Liver (tissue), 9 donors: ENCODE measurements around the gene RND1. TPM values are rescaled to one million over a fixed set of nuclear protein-coding genes. Genes with fewer than 3 reads are reported as not detected.
A peak's percentile ranks its signal among the peaks of the same experiment; 100 is the strongest.

ENCODE experiments used
- DNase-seq: peaks from one replicate; pipeline ENCODE4 v3.0.0-alpha.2; 2017; ENCODE audit warnings: low spot score
- H3K27ac ChIP-seq, 2 donors: one replicate each; pipeline ENCODE4 v1.7.0; 2013; ENCODE audit warnings: inconsistent platforms in 2 of 2, low read length in 2 of 2, control low read depth in 1 of 2, low read depth in 1 of 2, mild to moderate bottlenecking in 1 of 2
- H3K27me3 ChIP-seq, 4 donors: one replicate each; pipeline versions ENCODE4 v1.6.1 to v1.7.0; 2013; ENCODE audit warnings: low read length in 3 of 4, inconsistent platforms in 1 of 4, mild to moderate bottlenecking in 1 of 4, moderate library complexity in 1 of 4; ENCODE audit not compliant: control insufficient read depth in 4 of 4, insufficient read depth in 4 of 4
- H3K36me3 ChIP-seq, 4 donors: one replicate each; pipeline versions ENCODE4 v1.6.1 to v1.7.0; 2013; ENCODE audit warnings: low read length in 3 of 4, mild to moderate bottlenecking in 3 of 4, low read depth in 1 of 4, moderate library complexity in 1 of 4; ENCODE audit not compliant: control insufficient read depth in 4 of 4, insufficient read depth in 3 of 4
- H3K4me1 ChIP-seq, 4 donors: one replicate each; pipeline versions ENCODE4 v1.6.1 to v1.7.0; 2013; ENCODE audit warnings: low read length in 3 of 4, mild to moderate bottlenecking in 3 of 4, moderate library complexity in 1 of 4; ENCODE audit not compliant: control insufficient read depth in 4 of 4, insufficient read depth in 4 of 4
- H3K4me3 ChIP-seq, 3 donors: one replicate each; pipeline versions ENCODE4 v1.6.1 to v1.7.0; 2013; ENCODE audit warnings: low read length in 3 of 3, control low read depth in 1 of 3, low read depth in 1 of 3, mild to moderate bottlenecking in 1 of 3
- H3K9ac ChIP-seq, 2 donors: one replicate each; pipeline ENCODE4 v1.7.0; 2013; ENCODE audit warnings: low read length in 2 of 2, mild to moderate bottlenecking in 2 of 2, moderate library complexity in 2 of 2, control low read depth in 1 of 2, low read depth in 1 of 2
- H3K9me3 ChIP-seq, 4 donors: one replicate each; pipeline versions ENCODE4 v1.6.1 to v1.7.0; 2013; ENCODE audit warnings: low read length in 3 of 4; ENCODE audit not compliant: control insufficient read depth in 4 of 4
- CTCF ChIP-seq: fragments of 150-350 bp; IDR thresholded peaks from 2 replicates; pipeline ENCODE4 v1.5.1; 2017; ENCODE audit warnings: improper control_type of control experiment, low read depth, low read length; ENCODE audit not compliant: missing input control
- FOXA1 ChIP-seq: IDR thresholded peaks from 2 replicates; pipeline ENCODE4 v1.6.1; 2016; ENCODE audit warnings: antibody characterized with exemption
- FOXA2 ChIP-seq: IDR thresholded peaks from 2 replicates; pipeline ENCODE4 v1.6.1; 2016; ENCODE audit warnings: antibody characterized with exemption
- REST ChIP-seq: IDR thresholded peaks from 2 replicates; pipeline ENCODE4 v1.6.1; 2016; ENCODE audit warnings: antibody characterized with exemption, mild to moderate bottlenecking
- RXRA ChIP-seq, 2 donors: IDR thresholded peaks; 2 replicates each; pipeline ENCODE4 v1.6.1; 2017 to 2018; ENCODE audit warnings: antibody characterized with exemption in 2 of 2, mild to moderate bottlenecking in 1 of 2
- SP1 ChIP-seq: IDR thresholded peaks from 2 replicates; pipeline ENCODE4 v1.6.1; 2018; ENCODE audit warnings: antibody characterized with exemption, mild to moderate bottlenecking
- ZBTB33 ChIP-seq: IDR thresholded peaks from 2 replicates; pipeline ENCODE4 v1.6.1; 2016; ENCODE audit warnings: antibody characterized with exemption
- WGBS: extraction: QIAGEN DNeasy Blood & Tissue Kit; methylation state at CpG from one replicate; pipeline ENCODE4 v1.1.7; 2013; 5-methylcytosine and 5-hydroxymethylcytosine counted together
- polyA plus RNA-seq, 2 donors: library from polyadenylated mRNA; stranded (reverse) in 1 of 2; unstranded in 1 of 2; fragments of 200-250 nt in 1 of 2; fragments of >200 nt in 1 of 2; fragmentation: Nextera tagmentation in 1 of 2; extraction: Ambion mirVana in 1 of 2; gene quantifications; one replicate each; pipeline versions ENCODE4 v1.2.1 to v1.2.3, GENCODE V29; 2013 to 2015
- total RNA-seq, 2 donors: library from RNA; depleted of rRNA; stranded (reverse); fragments of >200 nt; gene quantifications; one replicate each; pipeline ENCODE4 v1.2.3, GENCODE V29; 2014
- donor health status: healthy.
- donor health status: healthy.
- donor health status: healthy.
- donor health status: healthy.
- donor health status: healthy.

RND1 gene
- total and polyA plus RNA-seq, 4 donors, result 7.7 to 16.5 (median 8.5) TPM

GRCh38 chr12:48817873-48818830, 47.5 kb downstream of the RND1 start, which contains the start of gene CACNB3:
Gene CACNB3 (plus strand): TSS chr12:48818496. CDS start chr12:48818930, 434 bp downstream.
- H3K9ac ChIP-seq, result peak within 1 kb of the TSS in 1 of 2 donors; percentile 27
- H3K27me3 ChIP-seq, result peaks cover 0 to 6% (median 3%) of the 10 kb centered on the region in 4 donors
- peaks cover 3 to 28% (median 18%) of the 10 kb centered on the region in 4 donors for H3K4me1 ChIP-seq
- no peaks in the 10 kb centered on the region for H3K36me3 ChIP-seq
- H3K27ac ChIP-seq, result no peak within 1 kb of the TSS
- H3K4me3 ChIP-seq, result peak within 1 kb of the TSS in 2 of 3 donors; percentile 50 to 63
- no peak for TF ChIP-seq RXRA (IDR thresholded peaks at IDR 0.05)
- no peak for TF ChIP-seq ZBTB33
- no peak for TF ChIP-seq REST
- no peak for TF ChIP-seq FOXA2
- DNase-seq, result peak; percentile 47
- 2% methylated on average over 79 of the region's 79 CpGs for WGBS
- no peaks in the 10 kb centered on the region for H3K9me3 ChIP-seq

GRCh38 chr12:48816143-48816854, 49.4 kb downstream of the RND1 start:
- Histone ChIP-seq H3K9me3 (no peaks in the 10 kb centered on the region), H3K27me3 (peaks cover 0 to 6% (median 3%) of the 10 kb centered on the region in 4 donors), H3K4me1 (peaks cover 3 to 28% (median 18%) of the 10 kb centered on the region in 4 donors), H3K9ac (no peak overlapping the region), H3K27ac (no peak overlapping the region), H3K36me3 (no peaks in the 10 kb centered on the region), H3K4me3 (no peak overlapping the region)
- WGBS, result 83% methylated on average over 3 of the region's 3 CpGs
- DNase-seq, result no peak
- TF ChIP-seq FOXA1, result no peak
- TF ChIP-seq CTCF, result no peak
- no peak for TF ChIP-seq SP1
